Cortex of kidney (tissue), 1 donor: ENCODE measurements around the gene ASB6.
"Not testable (repeated sequence)": the region's sequence is repeated elsewhere in the genome, so short reads cannot be mapped to it uniquely, and the experiment has no call there.

Experiments
- DNase-seq: peaks from one replicate; lab custom pipeline; 2025; lab: John Stamatoyannopoulos, UW

ASB6 gene

GRCh38 chr9:129667378-129667777, 25.4 kb upstream of the ASB6 start:
- no peak for DNase-seq

- no peak for DNase-seq
Observed at GRCh38 chr9:129666575-129666974, 24.6 kb upstream of the ASB6 start.

- DNase-seq: no peak
Observed at GRCh38 chr9:129665814-129666520, 24.0 kb upstream of the ASB6 start.

GRCh38 chr9:129665389-129665775, 23.4 kb upstream of the ASB6 start, which contains the start of gene PRRX2:
TSS of gene PRRX2 (plus strand) at chr9:129665647. CDS start at chr9:129665868, 221 bp downstream.
- no peak for DNase-seq

- DNase-seq: no peak
Observed at GRCh38 chr9:129664746-129665388, 22.9 kb upstream of the ASB6 start.

- not testable (repeated sequence) for DNase-seq
Observed at GRCh38 chr9:129662239-129662638, 20.3 kb upstream of the ASB6 start.

GRCh38 chr9:129661029-129661428, 19.1 kb upstream of the ASB6 start:
- no peak for DNase-seq

- no peak for DNase-seq
Observed at GRCh38 chr9:129656795-129657390, 14.9 kb upstream of the ASB6 start.

- DNase-seq: no peak
Observed at GRCh38 chr9:129655696-129656095, 13.7 kb upstream of the ASB6 start.

- DNase-seq: no peak
Observed at GRCh38 chr9:129655154-129655553, 13.2 kb upstream of the ASB6 start.

- no peak for DNase-seq
Observed at GRCh38 chr9:129654554-129655040, 12.6 kb upstream of the ASB6 start.

GRCh38 chr9:129653823-129654553, 12.0 kb upstream of the ASB6 start:
- DNase-seq: no peak

GRCh38 chr9:129650680-129651235, 8.8 kb upstream of the ASB6 start:
- DNase-seq: no peak

GRCh38 chr9:129649726-129650679, 8.1 kb upstream of the ASB6 start:
- DNase-seq: no peak

- no peak for DNase-seq
Observed at GRCh38 chr9:129648764-129649115, 6.8 kb upstream of the ASB6 start.

GRCh38 chr9:129648092-129648763, 6.3 kb upstream of the ASB6 start:
- DNase-seq: no peak

GRCh38 chr9:129647635-129648034, 5.7 kb upstream of the ASB6 start:
- no peak for DNase-seq

GRCh38 chr9:129646654-129647053, 4.7 kb upstream of the ASB6 start:
- DNase-seq: no peak

GRCh38 chr9:129646252-129646651, 4.3 kb upstream of the ASB6 start:
- DNase-seq: no peak

GRCh38 chr9:129644902-129645301, 3.0 kb upstream of the ASB6 start:
- no peak for DNase-seq
